ENCODE results near the gene SELENOO.
"Not testable (repeated sequence)": the region's sequence is repeated elsewhere in the genome, so short reads cannot be mapped to it uniquely, and the experiment has no call there.

SELENOO gene, protein sequence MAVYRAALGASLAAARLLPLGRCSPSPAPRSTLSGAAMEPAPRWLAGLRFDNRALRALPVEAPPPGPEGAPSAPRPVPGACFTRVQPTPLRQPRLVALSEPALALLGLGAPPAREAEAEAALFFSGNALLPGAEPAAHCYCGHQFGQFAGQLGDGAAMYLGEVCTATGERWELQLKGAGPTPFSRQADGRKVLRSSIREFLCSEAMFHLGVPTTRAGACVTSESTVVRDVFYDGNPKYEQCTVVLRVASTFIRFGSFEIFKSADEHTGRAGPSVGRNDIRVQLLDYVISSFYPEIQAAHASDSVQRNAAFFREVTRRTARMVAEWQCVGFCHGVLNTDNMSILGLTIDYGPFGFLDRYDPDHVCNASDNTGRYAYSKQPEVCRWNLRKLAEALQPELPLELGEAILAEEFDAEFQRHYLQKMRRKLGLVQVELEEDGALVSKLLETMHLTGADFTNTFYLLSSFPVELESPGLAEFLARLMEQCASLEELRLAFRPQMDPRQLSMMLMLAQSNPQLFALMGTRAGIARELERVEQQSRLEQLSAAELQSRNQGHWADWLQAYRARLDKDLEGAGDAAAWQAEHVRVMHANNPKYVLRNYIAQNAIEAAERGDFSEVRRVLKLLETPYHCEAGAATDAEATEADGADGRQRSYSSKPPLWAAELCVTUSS

DNA sequence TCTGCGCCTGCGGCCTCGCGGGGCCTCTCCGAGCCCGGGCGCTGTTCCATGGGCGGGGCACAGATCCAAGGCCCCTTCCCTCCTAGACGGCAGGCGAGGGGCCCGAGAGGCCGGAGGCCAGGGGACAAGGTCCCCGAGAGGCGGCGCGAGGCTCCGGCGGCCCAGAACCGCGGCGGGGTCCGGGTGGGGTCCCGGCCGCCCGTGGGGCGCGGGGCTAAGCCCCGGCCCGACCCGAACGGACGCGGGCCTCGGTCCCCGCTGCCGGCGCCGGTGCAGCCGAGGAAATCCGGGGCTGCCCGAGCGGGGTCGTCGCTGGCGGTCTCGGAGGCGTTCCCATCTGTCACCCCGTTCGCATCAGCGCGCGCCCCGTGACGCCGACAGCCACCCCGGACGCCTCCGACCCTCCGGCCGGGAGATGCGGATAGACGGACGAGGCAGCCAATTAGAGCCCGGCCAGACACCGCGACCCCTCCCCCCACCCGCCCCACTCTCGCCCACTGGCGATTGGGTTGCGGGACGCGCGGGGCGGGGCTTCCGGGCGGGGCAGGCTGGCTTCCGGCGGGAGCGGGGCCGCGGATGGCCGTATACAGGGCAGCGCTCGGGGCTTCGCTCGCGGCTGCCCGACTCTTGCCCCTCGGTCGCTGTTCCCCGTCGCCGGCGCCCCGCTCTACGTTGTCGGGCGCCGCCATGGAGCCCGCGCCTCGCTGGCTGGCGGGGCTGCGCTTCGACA lies at the start of gene SELENOO:
Gene SELENOO, plus strand, starts transcription at position 551 of the 730 bp plus-strand sequence. Its CDS starts 26 bp downstream, at position 577.
- DNase-seq (ENCODE audit: low read depth in 3 of 3) = peak; percentile 84 to 92 (median 85)

DNA sequence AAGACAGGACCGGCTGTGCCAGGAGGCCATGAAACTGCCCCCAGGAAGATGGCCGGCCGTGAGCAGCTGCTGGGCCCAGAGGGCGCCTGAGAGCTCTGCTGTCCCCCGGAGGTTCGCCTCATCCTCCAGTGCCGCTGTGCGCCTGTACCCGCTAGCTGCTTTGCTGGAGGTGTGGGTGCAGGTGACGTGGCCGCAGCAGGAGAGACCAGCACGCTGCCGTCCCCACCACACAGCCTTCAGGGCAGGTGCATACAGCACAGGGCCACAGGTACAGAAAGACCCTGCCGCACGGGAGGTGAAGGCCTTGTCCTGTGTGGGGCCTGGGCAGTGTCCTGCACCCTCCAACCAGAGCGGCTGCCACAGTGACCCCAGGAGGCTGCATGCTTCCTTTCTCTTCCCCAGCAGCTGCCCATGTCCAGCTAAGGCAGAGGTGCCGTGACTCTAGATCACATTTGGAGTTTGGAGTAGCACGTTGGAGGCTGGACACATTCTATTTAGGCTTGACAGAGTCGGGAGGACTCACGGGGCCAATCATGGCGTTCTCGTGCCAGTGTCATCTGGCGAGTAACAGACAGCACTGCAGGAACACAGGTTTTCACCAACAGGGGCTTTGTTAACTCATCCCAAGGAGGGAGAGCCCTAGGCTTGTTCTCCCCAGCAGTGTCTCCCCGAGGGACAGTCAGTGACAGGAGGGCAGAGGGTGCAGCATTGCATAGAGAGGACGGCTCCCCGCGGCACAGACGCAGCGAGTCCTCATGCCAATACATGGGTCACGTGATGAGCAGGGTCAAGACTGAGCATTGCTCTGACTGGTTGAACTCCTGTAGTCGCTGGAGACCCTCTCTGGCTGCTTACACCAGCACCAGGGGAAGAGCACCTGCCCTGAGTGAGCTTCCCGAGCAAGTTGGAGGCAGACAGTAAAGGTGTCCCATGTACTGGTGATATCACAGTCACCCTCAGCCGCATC lies 49.0 kb upstream of the SELENOO start:
- no peak for DNase-seq (ENCODE audit: low read depth in 3 of 3)

DNA sequence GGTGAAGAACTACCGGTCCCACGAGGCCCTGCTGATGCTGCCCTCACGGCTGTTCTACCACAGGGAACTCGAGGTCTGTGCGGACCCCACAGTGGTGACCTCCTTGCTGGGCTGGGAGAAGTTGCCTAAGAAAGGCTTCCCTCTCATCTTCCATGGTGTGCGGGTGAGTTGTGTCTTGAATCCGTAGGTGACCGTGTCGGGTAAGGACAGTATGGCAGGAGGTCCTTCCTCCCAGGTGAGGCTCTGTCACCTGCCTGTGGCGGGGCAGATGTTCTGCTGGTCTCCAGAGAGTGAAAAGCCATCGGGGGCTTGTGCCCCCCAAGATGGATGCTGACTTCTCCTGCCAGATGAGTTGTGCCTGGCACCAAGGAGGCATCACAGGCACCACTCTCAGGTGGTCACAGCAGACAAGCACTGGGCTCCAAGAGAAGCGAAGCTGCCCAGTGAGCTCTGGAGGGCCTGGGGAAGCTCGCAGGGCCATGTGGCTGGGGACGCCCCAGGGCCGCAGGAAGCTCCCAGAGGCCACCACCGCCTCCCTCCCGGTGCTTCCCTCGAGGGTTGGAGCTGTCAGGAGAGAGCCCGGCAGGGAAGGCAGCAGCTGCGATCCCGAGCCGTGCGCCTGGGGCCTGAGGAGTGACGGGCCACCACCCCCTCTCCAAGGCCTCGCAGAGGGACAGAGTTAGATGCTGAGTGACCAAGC lies 47.6 kb upstream of the SELENOO start:
- no peak for DNase-seq (ENCODE audit: low read depth in 3 of 3)

DNA sequence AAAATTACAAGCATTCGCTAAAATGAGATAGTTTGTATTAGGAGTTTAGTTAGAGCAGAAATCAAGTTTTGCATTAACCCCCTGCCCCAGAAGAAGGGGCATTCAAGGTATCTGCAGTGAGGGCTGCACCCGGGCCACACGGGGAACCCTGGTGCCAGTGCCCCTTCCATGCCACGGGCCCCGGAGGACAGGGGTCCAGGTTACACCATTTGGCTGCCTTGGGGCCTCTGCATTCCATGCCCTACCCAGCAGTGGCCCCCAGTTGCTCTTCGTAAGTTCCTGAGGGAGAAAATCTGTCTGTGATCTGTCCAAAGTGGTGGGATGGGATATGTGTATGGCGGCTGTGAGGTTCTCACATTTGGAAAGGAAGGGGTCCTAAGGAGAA lies 47.1 kb upstream of the SELENOO start:
- DNase-seq (ENCODE audit: low read depth in 3 of 3) = no peak

DNA sequence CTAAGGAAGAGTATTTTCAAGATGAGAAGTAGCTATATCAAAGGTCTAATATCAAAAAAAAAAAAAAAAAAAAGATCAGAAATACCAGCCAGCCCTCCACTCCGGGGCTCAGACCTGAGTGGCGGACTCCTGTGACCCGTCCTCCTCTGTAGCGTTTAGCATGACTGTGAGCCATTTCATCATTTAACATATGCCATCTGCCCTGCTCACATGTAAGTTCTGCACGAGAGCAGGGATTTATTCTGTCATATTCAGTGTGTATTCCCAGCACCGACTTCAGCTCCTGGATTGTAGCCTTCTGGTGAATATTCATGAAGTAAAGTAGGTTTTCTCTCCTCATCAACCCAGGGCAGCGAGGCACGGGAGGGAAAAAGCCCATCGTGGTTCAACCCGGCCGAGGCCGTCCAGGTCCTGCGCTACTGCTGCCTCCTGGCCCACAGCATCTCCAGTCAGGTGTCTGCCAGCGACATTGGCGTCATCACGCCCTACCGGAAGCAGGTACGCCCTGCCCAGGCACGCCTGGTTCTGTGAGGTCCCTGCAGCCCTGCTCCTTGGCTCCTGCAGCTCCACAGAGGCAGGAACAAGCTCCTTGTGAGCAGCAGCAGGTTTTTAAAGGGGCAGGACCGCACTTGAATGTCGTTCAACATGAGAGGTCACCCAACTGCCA lies 43.0 kb upstream of the SELENOO start:
- no peak for DNase-seq (ENCODE audit: low read depth in 3 of 3)

DNA sequence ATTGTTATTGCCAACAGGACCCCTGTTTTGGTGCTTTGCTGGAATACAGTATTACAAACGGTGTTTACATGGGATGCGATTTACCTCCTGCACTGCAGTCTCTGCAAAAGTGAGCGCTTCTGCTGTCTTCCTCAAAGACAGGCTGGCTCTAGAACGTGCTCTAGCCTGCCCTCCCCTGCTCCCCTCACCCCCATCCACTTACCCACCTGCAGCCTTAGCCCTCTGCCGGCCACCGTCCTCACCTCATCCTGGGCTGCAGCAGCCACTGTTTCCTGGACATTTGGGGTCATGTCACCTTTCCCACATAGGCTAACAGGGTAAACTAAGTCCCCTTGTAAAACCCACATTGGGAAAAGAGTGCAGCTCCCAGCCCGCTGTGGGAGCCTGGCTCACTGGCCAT lies 39.9 kb upstream of the SELENOO start:
- no peak for DNase-seq (ENCODE audit: low read depth in 3 of 3)

DNA sequence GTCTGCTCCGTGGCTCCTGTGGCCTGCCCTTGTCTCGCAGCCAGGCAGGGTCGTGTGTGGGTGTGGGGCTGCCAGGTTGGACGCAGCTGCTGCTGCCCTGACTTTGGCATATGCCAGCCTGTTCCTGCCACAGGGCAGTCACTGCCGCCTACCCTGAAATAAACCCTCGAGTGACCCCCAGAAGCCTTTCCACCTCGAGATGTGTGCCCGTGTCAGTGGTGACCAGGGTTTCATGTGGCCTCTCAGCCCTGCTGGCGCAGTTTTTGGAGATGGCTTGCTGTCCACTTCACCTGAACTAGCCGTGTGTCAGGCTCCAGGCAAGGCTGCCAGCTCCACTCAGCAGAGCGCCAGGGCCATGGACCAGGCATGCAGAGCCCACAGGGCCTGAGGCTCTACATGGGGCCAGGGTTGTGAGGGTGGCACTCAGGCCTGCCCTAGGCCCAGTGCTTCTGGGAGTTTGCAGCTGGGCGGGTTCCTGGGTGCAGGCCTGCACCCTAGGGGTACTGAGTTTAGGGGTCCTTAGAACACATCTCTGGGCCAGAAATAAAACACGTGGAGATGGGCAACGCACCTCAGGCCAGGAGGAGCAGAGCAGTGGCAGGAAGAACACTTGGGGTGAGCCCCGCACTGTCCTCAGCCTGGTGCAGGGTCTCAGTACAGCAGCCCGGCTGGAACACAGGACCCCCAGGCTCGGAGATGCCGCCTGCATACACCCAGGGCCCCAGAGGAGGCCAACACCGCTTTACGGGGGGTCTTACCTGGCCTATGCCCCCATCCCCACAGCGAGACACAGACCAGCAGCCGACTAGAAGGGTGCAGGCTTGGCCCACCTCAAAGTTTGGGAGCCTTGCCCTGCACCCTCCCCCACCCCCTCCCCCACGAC lies 39.1 kb upstream of the SELENOO start:
- DNase-seq (ENCODE audit: low read depth in 3 of 3) = no peak

DNA sequence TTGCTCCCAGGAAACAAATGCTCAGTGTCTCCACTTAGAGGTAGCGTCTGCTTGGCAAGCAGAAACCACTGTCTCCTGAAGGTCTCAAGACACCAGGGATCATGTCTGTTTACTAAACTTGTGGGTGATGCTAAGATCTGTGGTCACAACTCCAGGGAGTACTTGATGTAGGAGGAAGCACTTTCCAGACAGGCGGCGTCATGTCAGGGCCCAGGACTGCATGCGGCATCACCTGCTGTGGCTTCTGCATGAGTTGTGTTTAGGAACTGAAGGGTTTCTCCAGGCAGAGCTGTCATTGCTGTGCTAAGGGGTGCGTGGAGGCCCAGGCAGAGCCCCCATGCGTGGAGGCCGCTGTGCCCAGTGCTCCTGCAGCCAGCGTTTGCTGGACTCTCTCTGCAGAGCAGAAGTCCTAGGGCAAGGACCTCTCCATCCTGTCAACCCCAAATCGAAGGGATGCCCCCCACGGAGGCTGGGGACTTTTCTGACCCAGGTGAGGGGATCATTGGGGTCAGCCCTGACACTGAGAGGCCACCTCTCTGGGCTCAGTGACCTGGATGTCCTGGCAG lies 38.3 kb upstream of the SELENOO start:
- no peak for DNase-seq (ENCODE audit: low read depth in 3 of 3)

DNA sequence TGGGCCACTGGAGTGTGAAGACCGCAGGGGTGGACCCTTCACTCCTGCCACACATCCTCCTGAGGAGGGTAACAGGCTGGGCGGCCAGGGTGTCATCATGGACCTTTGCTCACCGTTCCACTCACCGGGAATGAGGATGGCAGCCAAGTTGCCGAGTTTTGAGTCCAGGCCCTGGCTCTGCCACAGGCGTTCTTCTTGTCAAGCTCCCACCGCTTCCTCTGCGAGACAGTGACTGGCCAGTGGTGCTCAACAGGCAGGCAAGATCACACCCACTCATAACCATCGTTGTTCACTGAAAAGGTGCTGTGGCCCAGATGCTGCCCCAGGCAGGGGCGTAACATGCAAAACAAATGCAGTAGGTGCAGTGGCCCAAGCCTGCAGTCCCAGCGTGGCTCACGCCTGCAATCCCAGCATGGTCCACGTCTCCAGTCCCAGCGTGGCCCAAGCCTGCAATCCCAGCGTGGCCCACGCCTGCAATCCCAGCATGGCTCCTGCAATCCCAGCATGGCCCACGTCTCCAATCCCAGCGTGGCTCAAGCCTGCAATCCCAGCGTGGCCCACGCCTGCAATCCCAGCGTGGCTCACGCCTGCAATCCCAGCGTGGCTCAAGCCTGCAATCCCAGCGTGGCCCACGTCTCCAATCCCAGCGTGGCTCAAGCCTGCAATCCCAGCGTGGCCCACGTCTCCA lies 35.2 kb upstream of the SELENOO start:
- DNase-seq (ENCODE audit: low read depth in 3 of 3) = no peak

DNA sequence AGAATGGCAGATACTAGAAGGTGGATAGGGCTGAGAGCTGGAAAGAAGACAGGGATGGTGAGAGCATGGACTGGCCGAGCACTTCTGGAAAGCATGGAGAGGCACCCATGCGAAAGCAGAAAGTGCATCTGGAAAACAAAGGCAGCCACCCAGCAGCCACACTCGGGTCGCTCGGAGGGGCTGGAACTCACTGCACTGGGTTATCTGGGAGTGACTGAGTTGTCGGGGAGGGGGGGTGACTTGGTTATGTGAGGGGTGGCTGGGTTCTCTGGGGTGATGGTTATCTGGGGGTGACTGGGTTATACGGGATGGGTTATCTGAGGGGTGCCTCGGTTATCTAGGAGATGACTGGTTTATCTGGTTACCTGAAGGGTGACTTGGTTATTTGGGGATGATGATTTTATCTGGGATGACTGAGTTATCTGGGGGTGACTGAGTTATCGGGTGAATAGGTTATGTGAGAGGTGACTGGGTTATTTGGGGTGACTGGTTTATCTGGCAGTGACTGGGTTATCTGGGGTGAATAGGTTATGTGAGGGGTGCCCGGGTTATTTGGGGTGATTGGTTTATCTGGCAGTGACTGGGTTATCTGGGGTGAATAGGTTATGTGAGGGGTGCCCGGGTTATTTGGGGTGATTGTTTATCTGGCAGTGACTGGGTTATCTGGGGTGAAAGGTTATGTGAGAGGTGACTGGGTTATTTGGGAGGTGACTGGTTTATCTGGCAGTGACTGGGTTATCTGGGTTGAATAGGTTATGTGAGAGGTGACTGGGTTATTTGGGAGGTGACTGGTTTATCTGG lies 32.9 kb upstream of the SELENOO start:
- DNase-seq (ENCODE audit: low read depth in 3 of 3) = no peak

DNA sequence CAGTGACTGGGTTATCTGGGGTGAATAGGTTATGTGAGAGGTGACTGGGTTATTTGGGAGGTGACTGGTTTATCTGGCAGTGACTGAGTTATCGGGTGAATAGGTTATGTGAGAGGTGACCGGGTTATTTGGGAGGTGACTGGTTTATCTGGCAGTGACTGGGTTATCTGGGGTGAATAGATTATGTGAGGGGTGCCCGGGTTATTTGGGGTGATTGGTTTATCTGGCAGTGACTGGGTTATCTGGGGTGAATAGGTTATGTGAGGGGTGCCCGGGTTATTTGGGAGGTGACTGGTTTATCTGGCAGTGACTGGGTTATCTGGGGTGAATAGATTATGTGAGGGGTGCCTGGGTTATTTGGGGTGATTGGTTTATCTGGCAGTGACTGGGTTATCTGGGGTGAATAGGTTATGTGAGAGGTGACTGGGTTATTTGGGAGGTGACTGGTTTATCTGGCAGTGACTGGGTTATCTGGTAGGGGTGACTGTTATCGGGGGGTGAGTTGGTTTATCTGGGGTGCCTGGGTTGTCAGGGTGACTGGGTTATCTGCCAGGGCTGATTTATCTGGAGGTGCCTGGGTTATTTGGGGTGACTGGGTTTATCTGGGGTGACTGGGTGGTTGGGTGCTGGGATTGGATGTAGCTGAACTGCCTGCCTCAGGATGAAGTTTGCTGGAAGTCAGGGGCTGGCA lies 32.2 kb upstream of the SELENOO start:
- DNase-seq (ENCODE audit: low read depth in 3 of 3) = not testable (repeated sequence)

DNA sequence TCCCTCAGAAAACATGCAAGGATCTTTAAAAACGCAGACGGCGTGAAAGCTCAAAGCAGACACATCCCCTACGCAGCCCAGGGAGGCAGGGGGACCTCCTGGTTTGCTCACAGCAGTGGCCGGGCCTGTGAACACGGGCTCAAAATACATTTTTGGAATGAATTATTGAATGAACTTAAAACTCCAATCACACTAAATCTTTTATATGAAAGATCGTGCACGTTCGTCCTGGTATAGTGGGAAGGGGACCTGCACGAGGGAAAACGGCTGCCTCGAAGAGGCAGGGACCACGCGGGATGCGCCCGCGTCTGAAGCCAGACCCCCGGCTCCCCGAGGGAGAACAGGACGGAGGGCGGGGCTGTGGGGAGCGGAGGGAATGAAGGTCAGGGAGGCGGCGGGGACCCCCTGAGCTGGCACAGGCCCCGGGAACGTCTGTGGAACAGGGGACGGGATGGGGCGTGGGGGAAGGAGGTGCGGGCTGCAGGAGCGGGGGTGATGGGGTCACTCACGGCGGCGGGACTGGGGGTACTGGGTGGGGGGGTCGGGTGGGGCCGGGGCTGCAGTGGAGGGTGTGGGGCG lies 31.5 kb upstream of the SELENOO start:
- DNase-seq (ENCODE audit: low read depth in 3 of 3) = no peak

DNA sequence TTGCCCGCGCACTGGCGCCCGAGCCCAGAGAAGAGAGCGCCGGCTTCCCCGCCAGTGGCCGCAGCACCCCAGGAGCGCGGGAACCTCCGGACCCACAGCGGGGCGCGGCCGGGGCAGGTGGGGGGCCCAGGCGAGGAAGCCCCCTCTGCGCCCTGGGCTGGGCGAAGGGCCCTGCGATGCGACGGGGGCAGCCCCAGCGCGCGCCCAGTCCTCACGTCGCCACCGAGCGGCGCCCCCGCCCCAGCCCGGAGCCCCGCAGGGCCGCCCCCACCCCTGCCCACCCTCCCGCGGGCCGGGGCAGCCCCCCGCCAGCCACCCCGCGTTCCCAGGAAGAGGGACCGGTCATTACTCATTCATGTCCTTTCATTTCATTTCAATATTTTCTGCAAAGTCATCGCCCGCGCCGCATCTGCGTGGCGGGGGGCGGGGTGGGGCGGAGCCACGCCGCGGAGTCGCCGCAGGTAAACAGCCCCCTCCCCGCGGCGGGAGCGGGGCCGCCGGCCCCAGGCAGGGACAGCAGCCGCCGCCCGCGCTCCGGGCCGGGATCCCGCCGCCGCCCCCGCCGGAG lies 31.0 kb upstream of the SELENOO start:
- peak; percentile 36 to 61 (median 42) for DNase-seq (ENCODE audit: low read depth in 3 of 3)

DNA sequence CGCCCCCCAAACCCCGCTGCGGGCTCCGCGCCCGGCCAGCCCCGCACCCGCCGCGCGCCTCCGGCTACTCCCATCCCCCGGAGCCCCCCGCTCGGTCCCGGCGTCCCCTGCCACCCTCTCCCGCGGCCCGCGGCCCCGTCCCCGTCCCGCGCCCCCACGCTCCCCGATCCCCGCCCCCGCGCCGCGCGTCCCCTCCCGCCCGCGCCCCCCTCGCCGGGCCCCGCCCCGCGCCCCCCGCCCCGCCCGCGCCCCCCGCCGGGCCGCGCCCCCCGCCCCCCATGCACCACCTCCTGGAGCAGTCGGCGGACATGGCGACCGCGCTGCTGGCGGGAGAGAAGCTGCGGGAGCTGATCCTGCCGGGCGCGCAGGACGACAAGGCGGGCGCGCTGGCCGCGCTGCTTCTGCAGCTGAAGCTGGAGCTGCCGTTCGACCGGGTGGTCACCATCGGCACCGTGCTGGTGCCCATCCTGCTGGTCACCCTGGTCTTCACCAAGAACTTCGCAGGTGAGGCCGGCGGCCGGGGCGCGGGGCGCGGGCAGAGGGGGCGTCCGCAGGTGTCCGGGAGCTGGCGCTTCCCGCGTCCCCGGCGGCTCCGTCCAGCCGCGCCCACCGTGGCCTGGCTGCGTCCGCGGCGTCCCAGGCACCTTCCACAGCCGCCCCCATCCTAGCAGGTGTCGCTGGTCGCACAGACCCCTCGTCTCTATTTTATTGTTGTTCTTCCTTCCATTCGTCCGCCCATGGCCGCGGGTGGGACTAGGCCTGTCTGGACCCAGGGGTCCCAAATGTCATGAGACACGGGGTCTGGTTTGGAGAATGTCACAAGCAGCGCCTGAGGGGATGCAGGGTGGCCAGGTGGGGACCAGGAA lies 30.1 kb upstream of the SELENOO start, which contains the start of gene PANX2:
Gene PANX2, plus strand, starts transcription at position 279 of the 866 bp plus-strand sequence. Its CDS starts 0 bp downstream, at position 279.
- no peak for DNase-seq (ENCODE audit: low read depth in 3 of 3)

Measured in stimulated activated CD4-positive, alpha-beta T cell treated with anti-CD3 and anti-CD28 coated beads, TNF-alpha, amount 100 ng/mL, for 24 hours (primary cell).